ENCODE data around the gene DYNC1I1. TPM values are rescaled to one million over a fixed set of nuclear protein-coding genes. Genes with fewer than 3 reads are reported as not detected.

DYNC1I1 gene
- total and polyA plus RNA-seq, 2 of the 13 experiments (the other 11 are each of a cell fraction or from before 2014, with no cell fraction given) = not detected

GRCh38 chr7:96075510-96076349 lies 303.4 kb downstream of the DYNC1I1 start (continued):
- TF ChIP-seq ZNF687 (CRISPR knock-in tag; IDR thresholded peaks at IDR 0.05) = peak; percentile 22; the same call in 1 of the 2 replicates
- 0 out of 2 replicates have a peak, but pooled peaks have one; percentile 40 for TF ChIP-seq ZBTB7B (CRISPR knock-in tag; IDR thresholded peaks at IDR 0.05)
- TF ChIP-seq ZNF460 (CRISPR knock-in tag; IDR thresholded peaks at IDR 0.05; ENCODE audit: borderline replicate concordance) = no peak
- no peak for TF ChIP-seq ZNF557 (CRISPR knock-in tag; IDR thresholded peaks at IDR 0.05)
- TF ChIP-seq ZNF768 (CRISPR knock-in tag; IDR thresholded peaks at IDR 0.05) = 0 out of 2 replicates have a peak, but pooled peaks have one; percentile 18
- peak; percentile 79 for TF ChIP-seq SMC3 (IDR thresholded peaks at IDR 0.05; ENCODE audit: low read length)
- TF ChIP-seq ZNF253 (CRISPR knock-in tag; IDR thresholded peaks at IDR 0.05; ENCODE audit: borderline replicate concordance) = no peak
- TF ChIP-seq FOXA3 (CRISPR knock-in tag; IDR thresholded peaks at IDR 0.05) = 0 out of 2 replicates have a peak, but pooled peaks have one; percentile 7
- 0 out of 2 replicates have a peak, but pooled peaks have one; percentile 78 for TF ChIP-seq ZBED4 (CRISPR knock-in tag; IDR thresholded peaks at IDR 0.05; ENCODE audit: borderline replicate concordance)
- TF ChIP-seq IRF2 (CRISPR knock-in tag; IDR thresholded peaks at IDR 0.05) = 0 out of 2 replicates have a peak, but pooled peaks have one; percentile 28
- no peak for TF ChIP-seq SIX1 (CRISPR knock-in tag; IDR thresholded peaks at IDR 0.05; ENCODE audit: borderline replicate concordance)
- TF ChIP-seq FOSL2 (CRISPR knock-in tag; IDR thresholded peaks at IDR 0.05) = 0 out of 2 replicates have a peak, but pooled peaks have one; percentile 10
- 0 out of 2 replicates have a peak, but pooled peaks have one; percentile 15 for TF ChIP-seq ELF3 (CRISPR knock-in tag; IDR thresholded peaks at IDR 0.05)
- TF ChIP-seq ZNF574 (CRISPR knock-in tag; IDR thresholded peaks at IDR 0.05) = no peak
- TF ChIP-seq TFDP1 (CRISPR knock-in tag; IDR thresholded peaks at IDR 0.05; ENCODE audit: borderline replicate concordance) = no peak
- no peak for TF ChIP-seq KLF16 (CRISPR knock-in tag; IDR thresholded peaks at IDR 0.05)
- TF ChIP-seq RAD21 (CRISPR knock-in tag; IDR thresholded peaks at IDR 0.05) = peak; percentile 90

Measured in HepG2 (cell line).